ENCODE results near the gene NRG2. TPM values are rescaled to one million over a fixed set of nuclear protein-coding genes. Genes with fewer than 3 reads are reported as not detected.

Gene NRG2
- polyA plus RNA-seq, 2 of the 4 experiments (the other 2 are of a cell fraction), result 1.0 to 1.1 TPM

DNA sequence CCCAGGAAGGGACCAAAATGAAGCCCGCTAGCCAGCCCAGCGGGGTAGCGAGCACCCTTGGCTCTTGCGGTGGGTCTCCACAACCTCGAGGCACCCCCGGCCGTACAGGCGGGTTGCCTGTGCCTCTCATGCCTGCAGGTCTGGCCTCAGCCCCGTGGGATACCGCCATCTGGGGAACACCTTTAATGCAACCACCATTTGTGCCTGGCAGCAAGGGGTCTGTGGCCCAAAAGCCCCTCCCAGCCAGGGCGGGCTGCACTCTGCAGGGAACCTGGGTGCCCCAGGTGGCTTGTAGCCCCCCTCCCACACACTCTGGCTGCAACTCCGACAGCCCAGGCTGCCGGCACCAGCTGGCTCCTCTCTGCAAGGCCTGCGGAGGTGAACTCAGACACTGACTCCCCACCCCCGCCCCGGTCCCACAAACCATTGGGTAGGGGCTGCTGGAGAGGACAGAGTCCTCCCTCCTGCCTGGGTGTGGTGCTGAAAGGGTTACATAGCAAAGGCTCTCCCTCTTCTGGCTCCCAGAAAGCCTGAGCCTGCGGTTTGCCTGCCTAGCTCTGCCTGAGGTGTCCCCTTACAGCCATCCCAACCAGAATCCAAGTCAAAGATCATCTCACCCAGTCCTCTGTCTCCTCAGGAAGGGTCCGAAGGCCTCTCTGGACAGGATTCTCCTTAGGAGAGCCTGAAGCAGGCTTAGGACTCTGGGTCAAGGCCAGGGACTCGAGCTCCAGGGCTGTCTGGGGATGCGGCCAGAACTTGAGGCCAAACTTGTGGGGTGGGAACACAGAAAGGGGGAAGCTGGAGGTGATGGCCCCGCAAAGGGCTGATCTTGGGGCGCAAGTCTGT, 138.1 kb downstream of the NRG2 start:
- CTCF ChIA-PET, result interaction anchor here (0.8 to 1.4 kb wide), 4 partner anchors 11 to 64 kb away, joined by 3 read pairs; no protein-coding TSS in a partner anchor
- ATAC-seq (no peak), DNase-seq (ENCODE audit: low read depth in 1 of 2, low spot score in 1 of 2) (no peak), FAIRE-seq (no peak)
- WGBS (ENCODE audit: missing lambda C conversion rate), result 72% methylated on average over 7 of the region's 22 CpGs
- POLR2A ChIA-PET, result no interaction called here
- H3K4me3 ChIP-seq, result peak overlapping the region; percentile 43; the same call in 1 of the 3 replicates
- H3K4me2 ChIP-seq, result peak overlapping the region; percentile 94
- peaks cover 5% of the 10 kb centered on the region; the same call in 1 of the 3 replicates for H3K4me1 ChIP-seq
- H3K9me3 ChIP-seq, result no peaks in the 10 kb centered on the region
- H3K27ac ChIP-seq, result no peak overlapping the region
- TF ChIP-seq MYC (IDR thresholded peaks at IDR 0.05; ENCODE audit: borderline replicate concordance, low read length) (no peak), ESRRA (IDR thresholded peaks at IDR 0.05; ENCODE audit: borderline replicate concordance, low read length) (no peak), EHF (CRISPR knock-in tag; IDR thresholded peaks at IDR 0.05) (no peak), NPAS2 (CRISPR knock-in tag; IDR thresholded peaks at IDR 0.05; ENCODE audit: borderline replicate concordance) (no peak), CHD4 (IDR thresholded peaks at IDR 0.05; ENCODE audit: borderline replicate concordance) (no peak), BHLHE40 (IDR thresholded peaks at IDR 0.05; ENCODE audit: low read depth, low read length) (no peak), RFX5 (IDR thresholded peaks at IDR 0.05) (no peak)
- TF ChIP-seq, protein P1, sequence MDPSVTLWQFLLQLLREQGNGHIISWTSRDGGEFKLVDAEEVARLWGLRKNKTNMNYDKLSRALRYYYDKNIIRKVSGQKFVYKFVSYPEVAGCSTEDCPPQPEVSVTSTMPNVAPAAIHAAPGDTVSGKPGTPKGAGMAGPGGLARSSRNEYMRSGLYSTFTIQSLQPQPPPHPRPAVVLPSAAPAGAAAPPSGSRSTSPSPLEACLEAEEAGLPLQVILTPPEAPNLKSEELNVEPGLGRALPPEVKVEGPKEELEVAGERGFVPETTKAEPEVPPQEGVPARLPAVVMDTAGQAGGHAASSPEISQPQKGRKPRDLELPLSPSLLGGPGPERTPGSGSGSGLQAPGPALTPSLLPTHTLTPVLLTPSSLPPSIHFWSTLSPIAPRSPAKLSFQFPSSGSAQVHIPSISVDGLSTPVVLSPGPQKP (IDR thresholded peaks at IDR 0.05; ENCODE audit: low read depth, low read length), result no peak
- TF ChIP-seq, protein P2, sequence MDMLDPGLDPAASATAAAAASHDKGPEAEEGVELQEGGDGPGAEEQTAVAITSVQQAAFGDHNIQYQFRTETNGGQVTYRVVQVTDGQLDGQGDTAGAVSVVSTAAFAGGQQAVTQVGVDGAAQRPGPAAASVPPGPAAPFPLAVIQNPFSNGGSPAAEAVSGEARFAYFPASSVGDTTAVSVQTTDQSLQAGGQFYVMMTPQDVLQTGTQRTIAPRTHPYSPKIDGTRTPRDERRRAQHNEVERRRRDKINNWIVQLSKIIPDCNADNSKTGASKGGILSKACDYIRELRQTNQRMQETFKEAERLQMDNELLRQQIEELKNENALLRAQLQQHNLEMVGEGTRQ (IDR thresholded peaks at IDR 0.05), result no peak

DNA sequence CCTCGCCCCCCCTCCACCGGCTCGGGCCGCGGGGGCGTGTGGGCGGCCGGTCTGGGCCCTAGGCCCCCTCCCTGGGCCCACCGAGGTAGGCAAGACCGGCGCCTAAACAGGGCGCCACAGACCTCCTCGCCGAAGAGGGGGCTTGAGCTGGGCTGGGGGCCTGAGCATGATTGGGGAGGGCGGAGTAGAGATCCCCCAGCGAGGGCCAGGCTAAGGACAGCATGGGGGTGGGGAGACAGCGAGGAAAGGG, 138.6 kb downstream of the NRG2 start:
- DNase-seq (ENCODE audit: low read depth in 1 of 2, low spot score in 1 of 2), result no peak
- H3K9me3 ChIP-seq, result no peaks in the 10 kb centered on the region
- 0% methylated on average over 1 of the region's 17 CpGs for WGBS (ENCODE audit: missing lambda C conversion rate)
- peak overlapping the region; percentile 43 for H3K4me3 ChIP-seq
- ATAC-seq, result no peak; a peak in 1 of 6 replicates
- ChIA-PET CTCF (interaction anchor here (0.8 to 1.4 kb wide), 3 partner anchors 11 to 64 kb away, joined by 3 read pairs; no protein-coding TSS in a partner anchor), POLR2A (no interaction called here)
- no peak for FAIRE-seq
- H3K27ac ChIP-seq, result peak overlapping the region in 1 of 2 experiments; percentile 40; a peak in 2 of 6 replicates
- peaks cover 5% of the 10 kb centered on the region; the same call in 1 of the 3 replicates for H3K4me1 ChIP-seq
- TF ChIP-seq FOXS1 (CRISPR knock-in tag; IDR thresholded peaks at IDR 0.05) (no peak), HOXB5 (CRISPR knock-in tag; IDR thresholded peaks at IDR 0.05) (no peak), RFX5 (IDR thresholded peaks at IDR 0.05) (no peak), NR3C1 (IDR thresholded peaks at IDR 0.05) (no peak), RARB (CRISPR knock-in tag; IDR thresholded peaks at IDR 0.05) (no peak), BHLHE40 (IDR thresholded peaks at IDR 0.05; ENCODE audit: low read depth, low read length) (no peak), KDM5A (IDR thresholded peaks at IDR 0.05) (no peak), GATA3 (IDR thresholded peaks at IDR 0.05; ENCODE audit: borderline replicate concordance) (no peak), RNF2 (IDR thresholded peaks at IDR 0.05; ENCODE audit: borderline replicate concordance, low read depth) (no peak), JUN (IDR thresholded peaks at IDR 0.05) (no peak), NFE2L2 (conservative IDR thresholded peaks at IDR 0.05; ENCODE audit: low read length) (no peak), FOSB (CRISPR knock-in tag; IDR thresholded peaks at IDR 0.05) (no peak), HEYL (CRISPR knock-in tag; IDR thresholded peaks at IDR 0.05) (no peak)
- TF ChIP-seq, protein P3, sequence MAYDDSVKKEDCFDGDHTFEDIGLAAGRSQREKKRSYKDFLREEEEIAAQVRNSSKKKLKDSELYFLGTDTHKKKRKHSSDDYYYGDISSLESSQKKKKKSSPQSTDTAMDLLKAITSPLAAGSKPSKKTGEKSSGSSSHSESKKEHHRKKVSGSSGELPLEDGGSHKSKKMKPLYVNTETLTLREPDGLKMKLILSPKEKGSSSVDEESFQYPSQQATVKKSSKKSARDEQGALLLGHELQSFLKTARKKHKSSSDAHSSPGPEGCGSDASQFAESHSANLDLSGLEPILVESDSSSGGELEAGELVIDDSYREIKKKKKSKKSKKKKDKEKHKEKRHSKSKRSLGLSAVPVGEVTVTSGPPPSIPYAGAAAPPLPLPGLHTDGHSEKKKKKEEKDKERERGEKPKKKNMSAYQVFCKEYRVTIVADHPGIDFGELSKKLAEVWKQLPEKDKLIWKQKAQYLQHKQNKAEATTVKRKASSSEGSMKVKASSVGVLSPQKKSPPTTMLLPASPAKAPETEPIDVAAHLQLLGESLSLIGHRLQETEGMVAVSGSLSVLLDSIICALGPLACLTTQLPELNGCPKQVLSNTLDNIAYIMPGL (CRISPR knock-in tag; IDR thresholded peaks at IDR 0.05; ENCODE audit: borderline replicate concordance), result no peak
- peak overlapping the region; percentile 94 for H3K4me2 ChIP-seq

Measured in A549 (cell line).